OCI-LY7 (cell line): Measurements from ENCODE around the gene KLHL7. TPM values are rescaled to one million over a fixed set of nuclear protein-coding genes. Genes with fewer than 3 reads are reported as not detected.

Experiments used
- BruUV-seq: library from RNA; stranded (reverse); fragments of 400-500 nt; replicated peaks from 2 replicates; lab custom pipeline; 2021; lab: Mats Ljungman, UMichigan
- CTCF ChIA-PET: fragments of 300-600 bp; sonication (Branson Sonifier 250); formaldehyde crosslinking; loops from one replicate; lab custom pipeline; 2022; ENCODE audit warnings: antibody characterized with exemption; ENCODE audit not compliant: unreplicated experiment; lab: Charles Lee
- POLR2A ChIA-PET: fragments of 300-600 bp; sonication (Branson Sonifier 250); formaldehyde crosslinking; loops from one replicate; lab custom pipeline; 2022; ENCODE audit warnings: antibody characterized with exemption; lab: Charles Lee
- DNase-seq: peaks from one replicate; pipeline ENCODE4 v3.0.0-alpha.2; 2015; ENCODE audit warnings: low spot score
- H2AFZ ChIP-seq: fragments of 200-600 bp; sonication (generic), shearing (Covaris generic); 2 replicates; pipeline ENCODE4 v1.6.1; 2014; ENCODE audit warnings: mild to moderate bottlenecking, antibody characterized with exemption, low read length, moderate library complexity
- H3K27ac ChIP-seq: fragments of 200-600 bp; sonication (generic); 2 replicates; pipeline ENCODE4 v1.5.1; 2014; ENCODE audit warnings: mixed run types, low read depth, mild to moderate bottlenecking, moderate library complexity, low read length, inconsistent platforms; ENCODE audit not compliant: poor library complexity, severe bottlenecking
- H3K36me3 ChIP-seq: fragments of 200-600 bp; sonication (generic); 2 replicates; pipeline ENCODE4 v1.6.1; 2014; ENCODE audit warnings: mild to moderate bottlenecking, antibody characterized with exemption, low read length, moderate library complexity, mixed read lengths; ENCODE audit not compliant: insufficient read depth
- H3K4me1 ChIP-seq: fragments of 200-600 bp; sonication (generic); 2 replicates; pipeline ENCODE4 v1.5.1; 2014; ENCODE audit warnings: mild to moderate bottlenecking, low read length; ENCODE audit not compliant: insufficient read depth, poor library complexity, severe bottlenecking
- H3K4me2 ChIP-seq: fragments of 200-600 bp; sonication (generic); 2 replicates; pipeline ENCODE4 v1.6.1; 2014; ENCODE audit warnings: mild to moderate bottlenecking, low read length
- H3K4me3 ChIP-seq: fragments of 200-600 bp; sonication (generic); 2 replicates; pipeline ENCODE4 v1.5.1; 2014; ENCODE audit warnings: mild to moderate bottlenecking, low read depth, low read length; ENCODE audit not compliant: poor library complexity, severe bottlenecking
- H3K79me2 ChIP-seq: fragments of 200-600 bp; sonication (generic); 2 replicates; pipeline ENCODE4 v1.6.1; 2016; ENCODE audit warnings: low read depth, mild to moderate bottlenecking, low read length, moderate library complexity, mixed read lengths; ENCODE audit not compliant: insufficient read depth
- H3K9me2 ChIP-seq: fragments of 200-600 bp; sonication (generic); 2 replicates; pipeline ENCODE4 v1.6.1; 2016; ENCODE audit warnings: mild to moderate bottlenecking, low read length, mixed read lengths; ENCODE audit not compliant: insufficient read depth
- H3K9me3 ChIP-seq: fragments of 200-600 bp; sonication (generic); 2 replicates; pipeline ENCODE4 v1.6.1; 2014; ENCODE audit warnings: mild to moderate bottlenecking, mixed run types, low read length, mixed read lengths
- H4K20me1 ChIP-seq: fragments of 200-600 bp; sonication (generic); 2 replicates; pipeline ENCODE4 v1.6.1; 2014; ENCODE audit warnings: mild to moderate bottlenecking, antibody characterized with exemption, low read length, moderate library complexity, mixed read lengths; ENCODE audit not compliant: insufficient read depth
- CTCF ChIP-seq: fragments of 200-600 bp; sonication (generic); conservative IDR thresholded peaks from 2 replicates; pipeline ENCODE4 v1.5.1; 2014; ENCODE audit warnings: mild to moderate bottlenecking, antibody characterized with exemption, low read length, moderate library complexity, mixed read lengths
- EZH2phosphoT487 ChIP-seq: fragments of 200-600 bp; sonication (generic); IDR thresholded peaks from 2 replicates; pipeline ENCODE4 v1.6.1; 2018; ENCODE audit warnings: low read depth, borderline replicate concordance, mild to moderate bottlenecking, mixed run types, antibody characterized with exemption, low read length, moderate library complexity, mixed read lengths
- intact Hi-C: fragments of 100-400 bp; cut with micrococcal nuclease; formaldehyde crosslinking; loops from one replicate; pipeline ENCODE4 v1.10.0; 2022; ENCODE audit not compliant: unreplicated experiment
- total RNA-seq, 2 experiments: library from RNA; depleted of rRNA in 1 of 2; stranded (reverse); fragments of >200 nt in 1 of 2; shearing (Covaris generic) in 1 of 2; gene quantifications; 2 replicates each; pipeline ENCODE4 v1.2.3, GENCODE V29; 2014 to 2022

Gene KLHL7
- total RNA-seq, 2 experiments from 2014 or later = 24.4 to 30.2 TPM

- no peak for DNase-seq
- Histone ChIP-seq H3K9me2 (no peaks in the 10 kb centered on the region), H3K27ac (no peak overlapping the region), H4K20me1 (no peaks in the 10 kb centered on the region), H3K9me3 (no peaks in the 10 kb centered on the region), H2AFZ (no peak overlapping the region), H3K4me2 (no peak overlapping the region), H3K4me3 (no peak overlapping the region), H3K79me2 (no peaks in the 10 kb centered on the region), H3K4me1 (no peaks in the 10 kb centered on the region), H3K36me3 (no peaks in the 10 kb centered on the region)
- POLR2A ChIA-PET = interaction anchor here (0.9 to 1.9 kb wide), 2 partner anchors 12 to 47 kb away, joined by 4 to 10 read pairs; no protein-coding TSS in a partner anchor
- intact Hi-C loops = no loop called here
- CTCF ChIA-PET = no interaction called here
- no peak for TF ChIP-seq EZH2phosphoT487
- TF ChIP-seq CTCF = no peak
- no TSS peak for BruUV-seq
Observed at GRCh38 chr7:23157679-23158078, 52.1 kb downstream of the KLHL7 start.

- no peaks in the 10 kb centered on the region for H3K36me3 ChIP-seq
- H3K4me3 ChIP-seq = no peak overlapping the region
- H2AFZ ChIP-seq = no peak overlapping the region
- no TSS peak for BruUV-seq
- no peak for DNase-seq
- intact Hi-C loops = no loop called here
- no peaks in the 10 kb centered on the region for H3K9me2 ChIP-seq
- no peaks in the 10 kb centered on the region for H4K20me1 ChIP-seq
- ChIA-PET CTCF (no interaction called here), POLR2A (interaction anchor here (0.6 to 0.9 kb wide), 3 partner anchors 10 to 46 kb away, joined by 3 to 4 read pairs (median 3); no protein-coding TSS in a partner anchor)
- no peak overlapping the region for H3K4me2 ChIP-seq
- no peak overlapping the region for H3K27ac ChIP-seq
- no peaks in the 10 kb centered on the region for H3K9me3 ChIP-seq
- TF ChIP-seq CTCF (no peak), EZH2phosphoT487 (no peak)
- H3K4me1 ChIP-seq = no peaks in the 10 kb centered on the region
- H3K79me2 ChIP-seq = no peaks in the 10 kb centered on the region
Observed at GRCh38 chr7:23158546-23158945, 53.0 kb downstream of the KLHL7 start.

DNA sequence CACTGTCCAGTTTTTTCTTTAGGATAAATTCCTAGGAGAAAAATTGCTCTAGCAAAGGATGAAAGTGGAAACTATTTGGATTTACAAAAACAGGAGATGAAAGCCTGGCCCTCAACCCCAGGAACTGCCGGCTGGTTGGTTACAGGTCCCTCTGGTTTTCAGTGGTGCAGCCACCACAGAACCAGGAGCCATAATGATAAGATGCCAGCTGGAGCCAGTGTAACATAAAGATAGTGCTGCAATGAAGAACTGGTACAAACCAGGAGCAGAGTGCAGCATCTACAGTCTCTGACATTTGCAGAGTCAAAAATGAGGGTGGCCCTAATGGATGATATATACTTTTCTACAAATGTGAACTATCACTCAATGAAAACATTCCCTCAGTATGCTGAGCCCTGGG lies 55.9 kb downstream of the KLHL7 start:
- H3K79me2 ChIP-seq = no peaks in the 10 kb centered on the region
- CTCF ChIA-PET = no interaction called here
- H3K9me3 ChIP-seq = no peaks in the 10 kb centered on the region
- H3K4me3 ChIP-seq = no peak overlapping the region
- TF ChIP-seq EZH2phosphoT487 = no peak
- no peak for TF ChIP-seq CTCF
- BruUV-seq = no TSS peak
- H3K36me3 ChIP-seq = no peaks in the 10 kb centered on the region
- no peaks in the 10 kb centered on the region for H4K20me1 ChIP-seq
- no peak overlapping the region for H3K27ac ChIP-seq
- no peak for DNase-seq
- intact Hi-C loops = no loop called here
- H3K4me2 ChIP-seq = no peak overlapping the region
- H2AFZ ChIP-seq = no peak overlapping the region
- no peaks in the 10 kb centered on the region for H3K9me2 ChIP-seq
- POLR2A ChIA-PET = interaction anchor here (1.2 kb wide), 1 partner anchor 37 kb away, joined by 4 read pairs; no protein-coding TSS in a partner anchor
- H3K4me1 ChIP-seq = no peaks in the 10 kb centered on the region
